Upper lobe of left lung (tissue), 6 donors: ENCODE data around the gene RIMS4. TPM values are rescaled to one million over a fixed set of nuclear protein-coding genes. Genes with fewer than 3 reads are reported as not detected.
A peak's percentile ranks its signal among the peaks of the same experiment; 100 is the strongest.

Source experiments
- ATAC-seq, 2 donors: fragments of 200-7000 bp; cut with Tn5 transposase; one replicate each; pipeline ENCODE4 v1.9.1; 2022; ENCODE audit warnings: mild to moderate bottlenecking in 2 of 2, moderate library complexity in 2 of 2; ENCODE audit not compliant: low FRiP score in 2 of 2
- DNase-seq, 2 donors: peaks; one replicate each; pipeline ENCODE4 v3.0.0-alpha.2; 2019 to 2020
- H3K27ac ChIP-seq, 4 donors: fragments of 200-600 bp; sonication (generic); one replicate each; pipeline ENCODE4 v1.5.1; 2016 to 2019
- H3K27me3 ChIP-seq, 4 donors: fragments of 200-600 bp; sonication (generic); one replicate each; pipeline ENCODE4 v1.5.1; 2017 to 2019
- H3K36me3 ChIP-seq, 4 donors: fragments of 200-600 bp; sonication (generic); one replicate each; pipeline ENCODE4 v1.5.1; 2016 to 2019
- H3K4me1 ChIP-seq, 4 donors: fragments of 200-600 bp; sonication (generic); one replicate each; pipeline ENCODE4 v1.5.1; 2018 to 2019
- H3K4me3 ChIP-seq, 4 donors: fragments of 200-600 bp; sonication (generic); one replicate each; pipeline ENCODE4 v1.5.1; 2017 to 2019; ENCODE audit warnings: mild to moderate bottlenecking in 2 of 4, moderate library complexity in 1 of 4
- H3K9me3 ChIP-seq, 4 donors: fragments of 200-600 bp; sonication (generic); one replicate each; pipeline ENCODE4 v1.5.1; 2018 to 2019
- EP300 ChIP-seq, 4 donors: sonication (generic); formaldehyde crosslinking; IDR thresholded peaks; one replicate each; pipeline ENCODE4 v1.5.1; 2017; ENCODE audit warnings: antibody characterized with exemption in 4 of 4, control low read depth in 2 of 4
- POLR2A ChIP-seq, 4 donors: fragments of 450-650 bp; IDR thresholded peaks; one replicate each; pipeline ENCODE4 v1.5.1; 2016 to 2017; ENCODE audit warnings: antibody characterized with exemption in 4 of 4, mild to moderate bottlenecking in 2 of 4
- POLR2AphosphoS5 ChIP-seq, 2 donors: sonication (generic); formaldehyde crosslinking; IDR thresholded peaks; one replicate each; pipeline ENCODE4 v1.5.1; 2017; ENCODE audit warnings: antibody characterized with exemption in 2 of 2
- WGBS, 2 donors: methylation state at CpG; one replicate each; pipeline ENCODE4 v1.1.5; 2017 to 2018; 5-methylcytosine and 5-hydroxymethylcytosine counted together
- total RNA-seq, 6 donors: library from RNA; depleted of rRNA in 4 of 6; stranded (reverse); fragments of >200 nt in 4 of 6; gene quantifications; one replicate each; pipeline versions ENCODE4 v1.1.0 to v1.2.1, GENCODE V29; 2016 to 2021
- TF ChIP-seq, protein P1 (sequence below), 6 experiments: fragments of 450-650 bp in 4 of 6; fragments of 200-600 bp in 2 of 6; sonication (generic) in 2 of 6; IDR thresholded peaks; one replicate each; pipeline ENCODE4 v1.5.1; 2016 to 2019; ENCODE audit warnings: antibody characterized with exemption in 6 of 6
- donor health status: DM: no; HTN: no; CAD: no; lungs with moderate emphysema.
- donor health status: DM: no; HTN: yes; CAD: no; lungs with severe emphysema.

RIMS4 gene
- total RNA-seq, 6 donors from 2014 or later, result 1.0 to 2.2 (median 2.1) TPM

DNA sequence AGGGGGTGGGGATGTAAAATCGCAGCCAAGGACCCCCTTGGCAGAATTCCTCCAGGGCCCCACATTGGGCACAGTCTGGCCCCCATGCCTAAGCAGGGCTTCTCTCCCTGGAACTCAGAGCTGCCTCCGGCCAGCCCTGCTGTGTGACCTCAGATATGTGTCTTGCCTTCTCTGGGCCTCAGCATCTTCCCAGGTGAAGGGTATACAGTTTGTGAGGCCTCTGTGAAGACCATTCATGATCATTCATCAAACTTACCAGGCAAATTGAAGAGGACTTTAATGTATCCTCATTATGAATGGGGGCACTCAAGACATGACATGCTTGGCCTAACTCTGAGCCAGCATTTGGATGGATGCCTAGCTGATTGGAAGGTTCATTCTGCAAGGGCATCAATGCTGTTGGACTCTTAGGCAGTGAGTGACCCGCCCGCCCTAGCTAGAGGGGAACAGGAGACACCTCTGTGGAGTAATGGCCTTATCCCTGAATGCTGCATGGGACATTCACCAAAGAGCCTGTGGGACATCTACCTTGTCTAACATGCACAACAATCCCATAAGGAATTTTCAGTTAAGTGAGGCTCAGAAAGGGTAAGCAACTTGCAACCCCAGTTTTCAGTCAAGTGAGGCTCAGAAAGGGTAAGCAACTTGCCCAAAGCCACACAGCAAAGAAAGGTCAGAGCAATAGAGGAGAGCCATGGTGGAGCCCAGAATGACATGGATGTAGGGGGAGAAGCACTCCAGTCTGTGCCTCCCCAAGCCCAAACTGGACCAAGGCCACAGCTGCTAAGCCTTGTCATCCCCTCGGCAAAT is 94.6 kb downstream of the RIMS4 start:
- ATAC-seq, result no peak
- TF ChIP-seq POLR2AphosphoS5 (IDR thresholded peaks at IDR 0.05) (no peak), EP300 (IDR thresholded peaks at IDR 0.05) (no peak), POLR2A (IDR thresholded peaks at IDR 0.05) (no peak)
- TF ChIP-seq, protein P1, sequence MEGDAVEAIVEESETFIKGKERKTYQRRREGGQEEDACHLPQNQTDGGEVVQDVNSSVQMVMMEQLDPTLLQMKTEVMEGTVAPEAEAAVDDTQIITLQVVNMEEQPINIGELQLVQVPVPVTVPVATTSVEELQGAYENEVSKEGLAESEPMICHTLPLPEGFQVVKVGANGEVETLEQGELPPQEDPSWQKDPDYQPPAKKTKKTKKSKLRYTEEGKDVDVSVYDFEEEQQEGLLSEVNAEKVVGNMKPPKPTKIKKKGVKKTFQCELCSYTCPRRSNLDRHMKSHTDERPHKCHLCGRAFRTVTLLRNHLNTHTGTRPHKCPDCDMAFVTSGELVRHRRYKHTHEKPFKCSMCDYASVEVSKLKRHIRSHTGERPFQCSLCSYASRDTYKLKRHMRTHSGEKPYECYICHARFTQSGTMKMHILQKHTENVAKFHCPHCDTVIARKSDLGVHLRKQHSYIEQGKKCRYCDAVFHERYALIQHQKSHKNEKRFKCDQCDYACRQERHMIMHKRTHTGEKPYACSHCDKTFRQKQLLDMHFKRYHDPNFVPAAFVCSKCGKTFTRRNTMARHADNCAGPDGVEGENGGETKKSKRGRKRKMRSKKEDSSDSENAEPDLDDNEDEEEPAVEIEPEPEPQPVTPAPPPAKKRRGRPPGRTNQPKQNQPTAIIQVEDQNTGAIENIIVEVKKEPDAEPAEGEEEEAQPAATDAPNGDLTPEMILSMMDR (IDR thresholded peaks at IDR 0.05), result no peak
- Histone ChIP-seq H3K9me3 (no peaks in the 10 kb centered on the region), H3K4me1 (peaks cover 15 to 33% (median 24%) of the 10 kb centered on the region in 4 donors), H3K27me3 (no peaks in the 10 kb centered on the region), H3K27ac (peak overlapping the region; percentile 78 to 84 (median 80)), H3K36me3 (no peaks in the 10 kb centered on the region), H3K4me3 (peak overlapping the region in 3 of 4 donors; percentile 12 to 35 (median 32))
- DNase-seq, result no peak
- 86% methylated on average over 5 of the region's 5 CpGs; no CpG with 5 or more reads in 1 of the 2 donors for WGBS, 2 donors

DNA sequence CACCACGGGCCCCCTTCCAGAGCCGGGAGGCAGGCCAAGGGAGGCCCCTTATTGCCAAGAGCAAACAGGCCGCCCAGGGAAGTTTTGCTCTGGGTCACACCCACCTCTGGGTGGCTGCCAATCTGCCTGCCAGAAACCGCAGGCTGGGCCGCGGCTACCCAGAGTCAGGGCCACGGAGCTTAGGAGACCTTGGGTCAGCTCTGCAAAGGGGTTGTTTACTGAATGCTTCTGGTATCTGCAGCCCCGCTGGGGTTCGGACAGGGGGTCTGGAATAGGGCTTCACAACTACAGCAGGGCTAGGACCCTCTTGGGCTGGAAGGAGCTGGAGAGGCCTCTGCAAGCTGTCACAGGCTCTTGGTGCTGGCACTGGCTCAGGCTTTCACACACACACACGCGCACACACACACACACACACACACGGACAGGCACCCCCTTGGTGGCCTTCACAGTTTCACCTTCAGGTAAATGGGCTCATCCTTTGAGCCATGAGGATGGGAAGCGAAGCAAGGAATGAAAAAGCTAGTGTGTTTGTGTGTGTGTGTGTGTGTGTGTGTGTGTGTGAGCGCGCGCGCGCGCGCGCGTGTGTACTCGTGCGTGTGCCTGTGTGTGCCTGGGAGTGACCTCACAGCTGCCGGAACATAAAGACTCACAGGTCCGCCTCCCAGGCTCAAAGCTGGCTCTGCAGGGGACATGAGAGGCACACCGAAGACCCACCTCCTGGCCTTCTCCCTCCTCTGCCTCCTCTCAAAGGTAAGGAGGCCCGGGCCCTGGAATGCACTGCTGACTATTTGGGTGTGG is 95.4 kb downstream of the RIMS4 start, which contains the start of gene CCN5:
TSS of gene CCN5 (plus strand) at position 669 of the 798 bp plus-strand sequence. CDS start at position 691, 22 bp downstream.
- peak; percentile 88 to 91 for DNase-seq
- H3K27me3 ChIP-seq, result no peaks in the 10 kb centered on the region
- H3K27ac ChIP-seq, result peak within 1 kb of the TSS; percentile 78 to 84 (median 80)
- H3K36me3 ChIP-seq, result no peaks in the 10 kb centered on the region
- TF ChIP-seq EP300 (IDR thresholded peaks at IDR 0.05) (no peak), POLR2A (IDR thresholded peaks at IDR 0.05) (no peak), POLR2AphosphoS5 (IDR thresholded peaks at IDR 0.05) (no peak)
- TF ChIP-seq, protein P1 (IDR thresholded peaks at IDR 0.05), result no peak
- H3K4me1 ChIP-seq, result peaks cover 8 to 27% (median 19%) of the 10 kb centered on the region in 4 donors
- peak; percentile 85 to 91 for ATAC-seq
- WGBS, 2 donors, result 47 to 64% methylated on average over 12 to 27 of the region's 28 CpGs
- no peaks in the 10 kb centered on the region for H3K9me3 ChIP-seq
- H3K4me3 ChIP-seq, result peak within 1 kb of the TSS in 3 of 4 donors; percentile 12 to 35 (median 32)

DNA sequence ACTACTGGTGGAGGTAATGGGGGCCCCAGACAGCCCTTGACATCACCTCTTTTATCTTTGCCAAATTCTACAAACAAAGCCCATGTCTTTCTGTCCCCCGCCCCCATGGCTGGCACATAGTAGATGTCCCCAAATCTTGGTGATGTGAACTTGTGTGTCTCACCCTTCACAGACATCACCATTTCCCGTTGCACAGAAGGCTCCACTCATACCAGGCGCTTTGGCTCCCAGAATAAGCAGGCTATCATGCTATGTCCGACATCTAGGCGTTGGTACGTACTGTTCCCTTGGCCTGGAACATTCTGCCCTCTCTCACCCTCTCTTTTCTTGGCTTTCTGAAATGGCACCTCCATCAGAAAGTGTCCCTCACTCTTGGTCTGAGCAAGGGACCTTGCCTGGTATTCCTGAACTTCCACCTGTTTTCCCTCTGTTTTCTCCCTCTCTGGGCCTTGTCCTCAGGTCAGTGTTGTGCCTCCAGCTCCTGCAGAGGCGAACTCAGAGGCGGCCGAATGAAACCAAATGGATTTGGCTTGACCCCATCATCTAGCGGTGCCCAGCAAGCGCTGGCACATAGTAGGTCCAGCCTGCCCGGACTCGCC is 96.1 kb downstream of the RIMS4 start:
- Histone ChIP-seq H3K4me1 (peaks cover 7 to 24% (median 17%) of the 10 kb centered on the region in 4 donors), H3K27ac (peak overlapping the region; percentile 78 to 84 (median 80)), H3K36me3 (no peaks in the 10 kb centered on the region), H3K27me3 (no peaks in the 10 kb centered on the region), H3K9me3 (no peaks in the 10 kb centered on the region), H3K4me3 (peak overlapping the region in 2 of 4 donors; percentile 12 to 35)
- WGBS, 2 donors, result 50% methylated on average over 11 to 13 of the region's 13 CpGs
- ATAC-seq (peak in 1 of 2 donors; percentile 2), DNase-seq (peak in 1 of 2 donors; percentile 56)
- TF ChIP-seq, protein P1 (IDR thresholded peaks at IDR 0.05), result no peak
- TF ChIP-seq EP300 (IDR thresholded peaks at IDR 0.05), result peak; percentile 92 to 100 (median 97)
- peak; percentile 91 to 94 for TF ChIP-seq POLR2AphosphoS5 (IDR thresholded peaks at IDR 0.05)
- TF ChIP-seq POLR2A (IDR thresholded peaks at IDR 0.05), result no peak

DNA sequence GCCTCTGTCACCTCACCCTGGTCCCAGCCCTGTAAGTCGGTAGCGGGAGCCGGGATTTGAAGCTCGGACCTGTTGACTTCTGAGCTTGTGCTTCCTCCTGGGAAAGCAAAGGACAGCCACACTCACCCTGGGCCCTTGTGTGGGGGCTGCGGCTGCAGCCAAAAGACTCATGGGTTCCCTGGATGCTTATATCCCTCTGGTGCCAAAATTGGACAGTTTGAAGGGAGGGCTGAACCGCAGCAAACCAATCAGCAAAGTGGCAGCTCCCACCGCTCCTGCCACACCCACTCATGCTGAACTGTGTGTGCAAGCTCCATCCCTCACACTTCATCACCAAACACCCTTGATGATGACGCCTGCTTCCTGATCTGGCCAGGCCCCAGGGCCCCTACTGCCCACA is 99.1 kb downstream of the RIMS4 start:
- H3K4me1 ChIP-seq, result peaks cover 7 to 23% (median 17%) of the 10 kb centered on the region in 4 donors
- H3K27ac ChIP-seq, result peak overlapping the region; percentile 46 to 64 (median 58)

More for the DNA sequence above, 99.1 kb downstream of the RIMS4 start:
- Histone ChIP-seq H3K27me3 (no peaks in the 10 kb centered on the region), H3K4me3 (no peak overlapping the region), H3K9me3 (no peaks in the 10 kb centered on the region), H3K36me3 (no peaks in the 10 kb centered on the region)
- TF ChIP-seq, protein P1 (IDR thresholded peaks at IDR 0.05), result no peak
- TF ChIP-seq EP300 (IDR thresholded peaks at IDR 0.05), result peak in 3 of 4 donors; percentile 9 to 70 (median 54)
- peak; percentile 67 to 82 for TF ChIP-seq POLR2AphosphoS5 (IDR thresholded peaks at IDR 0.05)
- TF ChIP-seq POLR2A (IDR thresholded peaks at IDR 0.05), result peak in 1 of 4 donors; percentile 60
- 75 to 97% methylated on average over 5 to 8 of the region's 8 CpGs for WGBS, 2 donors
- ATAC-seq (peak; percentile 2 to 78), DNase-seq (no peak)
